ENCODE data around the gene TMTC1. TPM values are rescaled to one million over a fixed set of nuclear protein-coding genes. Genes with fewer than 3 reads are reported as not detected.

TMTC1 gene
- total and polyA plus RNA-seq, 2 of the 8 experiments (the other 6 are each of a cell fraction or from before 2014, with no cell fraction given): 15.4 to 20.8 TPM

- no peaks in the 10 kb centered on the region for H3K27me3 ChIP-seq (replicated peaks in 1 of 4; ENCODE audit: control insufficient read depth in 3 of 4, extremely low read depth in 1 of 4, insufficient read depth in 3 of 4, low read length in 3 of 4)
- no peak overlapping the region for H4K91ac ChIP-seq (replicated peaks; ENCODE audit: insufficient read length, low read length)
- H3K9me3 ChIP-seq (ENCODE audit: insufficient read depth in 2 of 2, low read depth in 1 of 2, low read length in 1 of 2): no peaks in the 10 kb centered on the region
- no peak for FAIRE-seq
- no peak overlapping the region for H3K56ac ChIP-seq (replicated peaks; ENCODE audit: insufficient read length, low read depth, low read length)
- peaks cover 0 to 6% (median 3%) of the 10 kb centered on the region in 4 experiments; a peak in 3 of 8 replicates for H3K36me3 ChIP-seq (ENCODE audit: control insufficient read depth in 2 of 4, insufficient read depth in 4 of 4, low read length in 3 of 4)
- no peak overlapping the region for H3K18ac ChIP-seq (ENCODE audit: extremely low read depth, low read length)
- DNase-seq (ENCODE audit: low read depth in 1 of 2, low spot score in 2 of 2): no peak
- H2BK12ac ChIP-seq (ENCODE audit: low read depth, low read length): no peak overlapping the region
- H3K4ac ChIP-seq (replicated peaks; ENCODE audit: insufficient read length, low read depth, low read length): no peak overlapping the region
- H4K5ac ChIP-seq (ENCODE audit: insufficient read length, low read depth, low read length): no peak overlapping the region
- no peak overlapping the region for H3K4me2 ChIP-seq (ENCODE audit: insufficient read depth in 1 of 2, low read depth in 2 of 2, low read length in 2 of 2)
- H2BK15ac ChIP-seq (ENCODE audit: low read length): no peak overlapping the region
- H3K79me1 ChIP-seq (ENCODE audit: low read depth, low read length): no peaks in the 10 kb centered on the region
- no peak overlapping the region for H3K27ac ChIP-seq (ENCODE audit: low read depth, low read length)
- no peak overlapping the region for H3K9ac ChIP-seq (replicated peaks in 1 of 4; ENCODE audit: extremely low read depth in 1 of 4, low read depth in 3 of 4, low read length in 3 of 4)
- H2BK120ac ChIP-seq (replicated peaks; ENCODE audit: low read depth, low read length): no peak overlapping the region
- no peaks in the 10 kb centered on the region for H3K4me1 ChIP-seq (replicated peaks in 1 of 4; ENCODE audit: control insufficient read depth in 3 of 4, insufficient read depth in 4 of 4, low read length in 3 of 4)
- H2BK20ac ChIP-seq (ENCODE audit: low read length): no peak overlapping the region
- H4K8ac ChIP-seq (ENCODE audit: extremely low read depth, insufficient read depth, low read length): no peak overlapping the region
- H4K20me1 ChIP-seq (replicated peaks in 1 of 2; ENCODE audit: control insufficient read depth in 1 of 2, insufficient read depth in 2 of 2, low read length in 2 of 2): no peaks in the 10 kb centered on the region
- 100% methylated on average over 2 of the region's 2 CpGs; no CpG with 5 or more reads in 1 of the 2 experiments for WGBS, 2 experiments (ENCODE audit: extremely low coverage in 1 of 2, insufficient coverage in 1 of 2, insufficient read length in 1 of 2, insufficient replicate concordance in 2 of 2, low coverage in 1 of 2, low lambda C conversion rate in 2 of 2, missing lambda C conversion rate in 1 of 2)
- no peak overlapping the region for H3K23ac ChIP-seq (ENCODE audit: insufficient read length)
- H3K23me2 ChIP-seq (ENCODE audit: low read depth, low read length): no peaks in the 10 kb centered on the region
- no peak overlapping the region for H3K14ac ChIP-seq (ENCODE audit: insufficient read length)
- no peak overlapping the region for H2AFZ ChIP-seq (ENCODE audit: low read length)
- H3K79me2 ChIP-seq (ENCODE audit: control insufficient read depth in 1 of 2, insufficient read depth in 2 of 2, low read length in 2 of 2): no peaks in the 10 kb centered on the region
- H2BK5ac ChIP-seq (ENCODE audit: low read depth, low read length): no peak overlapping the region
- no peak overlapping the region for H3K4me3 ChIP-seq (ENCODE audit: extremely low read depth in 1 of 4, insufficient read depth in 2 of 4, low read depth in 3 of 4, low read length in 4 of 4)
- ChIA-PET CTCF (ENCODE audit: partially characterized antibody) (interaction anchor here (0.8 to 4.3 kb wide), 11 partner anchors 8 to 1450 kb away, joined by 3 to 25 read pairs (median 5); no protein-coding TSS in a partner anchor), POLR2A (ENCODE audit: partially characterized antibody) (no interaction called here)
- TF ChIP-seq SP4 (IDR thresholded peaks at IDR 0.05; ENCODE audit: low read length) (no peak), KDM5A (IDR thresholded peaks at IDR 0.05; ENCODE audit: low read length) (no peak), SIN3A (conservative IDR thresholded peaks at IDR 0.05 in 1 of 2, IDR thresholded peaks at IDR 0.05 in 1 of 2; ENCODE audit: low read depth in 1 of 2, low read length in 2 of 2) (no peak), JUN (IDR thresholded peaks at IDR 0.05; ENCODE audit: low read depth, low read length) (no peak), NRF1 (IDR thresholded peaks at IDR 0.05; ENCODE audit: low read depth, low read length) (no peak), EGR1 (IDR thresholded peaks at IDR 0.05; ENCODE audit: borderline replicate concordance, low read depth, low read length) (no peak), EP300 (IDR thresholded peaks at IDR 0.05; ENCODE audit: borderline replicate concordance in 1 of 2, low read depth in 2 of 2, low read length in 2 of 2) (no peak), RNF2 (IDR thresholded peaks at IDR 0.05; ENCODE audit: borderline replicate concordance, low read depth, low read length, missing control alignments, poor library complexity, severe bottlenecking) (no peak), TBP (IDR thresholded peaks at IDR 0.05; ENCODE audit: low read depth, low read length) (no peak), SUZ12 (IDR thresholded peaks at IDR 0.05; ENCODE audit: low read length) (no peak)
- no peak overlapping the region for H2AK5ac ChIP-seq (ENCODE audit: low read depth, low read length)
Observed at GRCh38 chr12:29518407-29518806, 265.3 kb downstream of the TMTC1 start.
